Nephron (organoid): ENCODE results near the gene TUBGCP5.

Experiments
- H3K27ac Mint-ChIP-seq, 3 experiments: 2 replicates each; pipeline ENCODE4 v1.8.0; 2020; ENCODE audit warnings: mixed read lengths in 3 of 3, mild to moderate bottlenecking in 2 of 3, moderate library complexity in 1 of 3
- H3K27me3 Mint-ChIP-seq: 2 replicates; pipeline ENCODE4 v1.8.0; 2021; ENCODE audit warnings: low read depth, mild to moderate bottlenecking, moderate library complexity, mixed read lengths
- H3K36me3 Mint-ChIP-seq: 2 replicates; pipeline ENCODE4 v1.8.0; 2020; ENCODE audit warnings: low read depth, mixed read lengths
- H3K4me1 Mint-ChIP-seq: 2 replicates; pipeline ENCODE4 v1.8.0; 2020; ENCODE audit warnings: mixed read lengths
- H3K4me3 Mint-ChIP-seq, 3 experiments: 2 replicates each; pipeline ENCODE4 v1.8.0; 2020; ENCODE audit warnings: mild to moderate bottlenecking in 3 of 3, mixed read lengths in 3 of 3, moderate library complexity in 2 of 3
- H3K9me3 Mint-ChIP-seq: 2 replicates; pipeline ENCODE4 v1.8.0; 2020; ENCODE audit warnings: mixed read lengths
- TF ChIP-seq, protein P1 (sequence below), 3 experiments: fragments of 200-600 bp; sonication (generic); IDR thresholded peaks; one replicate each; pipeline ENCODE4 v1.5.0; 2021; ENCODE audit warnings: antibody characterized with exemption in 3 of 3; ENCODE audit not compliant: unreplicated experiment in 3 of 3

TUBGCP5 gene

DNA sequence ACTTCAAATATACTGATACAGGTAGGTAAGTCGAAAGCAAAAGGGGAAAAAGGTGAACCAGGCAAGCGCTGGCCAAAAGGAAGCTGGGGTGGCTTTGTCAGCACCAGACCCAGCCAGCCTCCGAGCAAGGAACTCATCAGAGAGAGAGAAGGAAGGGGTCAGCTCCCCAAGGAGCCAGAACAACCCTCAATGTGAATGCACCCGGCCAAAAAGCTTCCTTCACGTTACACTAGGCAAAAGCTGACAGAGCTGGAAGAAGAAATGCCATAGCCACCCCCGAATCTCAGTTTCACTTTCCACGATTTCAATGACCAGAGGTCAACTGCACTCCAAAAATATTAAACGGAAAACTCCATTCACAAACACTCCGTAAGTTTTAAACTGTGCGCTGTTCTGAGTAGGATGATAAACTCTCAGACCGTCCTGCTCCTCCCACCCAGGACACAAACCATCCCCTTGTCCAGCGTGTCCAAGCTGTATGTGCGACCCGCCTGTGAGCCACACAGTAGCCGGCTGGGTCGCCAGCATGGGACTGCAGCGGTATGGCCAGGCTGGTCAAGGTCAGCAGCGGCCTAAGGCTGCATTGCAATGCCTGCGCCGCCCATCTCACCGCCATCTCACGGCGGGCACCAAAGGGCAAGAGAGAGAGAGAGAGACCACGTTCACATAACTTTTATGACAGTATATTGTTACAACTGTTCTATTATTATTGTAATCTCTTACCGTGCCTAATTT lies 88.9 kb downstream of the TUBGCP5 start:
- no peaks in the 10 kb centered on the region for H3K36me3 Mint-ChIP-seq
- H3K27ac Mint-ChIP-seq: peak overlapping the region; percentile 27 to 78 (median 44)
- TF ChIP-seq, protein P1, sequence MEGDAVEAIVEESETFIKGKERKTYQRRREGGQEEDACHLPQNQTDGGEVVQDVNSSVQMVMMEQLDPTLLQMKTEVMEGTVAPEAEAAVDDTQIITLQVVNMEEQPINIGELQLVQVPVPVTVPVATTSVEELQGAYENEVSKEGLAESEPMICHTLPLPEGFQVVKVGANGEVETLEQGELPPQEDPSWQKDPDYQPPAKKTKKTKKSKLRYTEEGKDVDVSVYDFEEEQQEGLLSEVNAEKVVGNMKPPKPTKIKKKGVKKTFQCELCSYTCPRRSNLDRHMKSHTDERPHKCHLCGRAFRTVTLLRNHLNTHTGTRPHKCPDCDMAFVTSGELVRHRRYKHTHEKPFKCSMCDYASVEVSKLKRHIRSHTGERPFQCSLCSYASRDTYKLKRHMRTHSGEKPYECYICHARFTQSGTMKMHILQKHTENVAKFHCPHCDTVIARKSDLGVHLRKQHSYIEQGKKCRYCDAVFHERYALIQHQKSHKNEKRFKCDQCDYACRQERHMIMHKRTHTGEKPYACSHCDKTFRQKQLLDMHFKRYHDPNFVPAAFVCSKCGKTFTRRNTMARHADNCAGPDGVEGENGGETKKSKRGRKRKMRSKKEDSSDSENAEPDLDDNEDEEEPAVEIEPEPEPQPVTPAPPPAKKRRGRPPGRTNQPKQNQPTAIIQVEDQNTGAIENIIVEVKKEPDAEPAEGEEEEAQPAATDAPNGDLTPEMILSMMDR (IDR thresholded peaks at IDR 0.05; ENCODE audit: unreplicated experiment in 3 of 3): no peak
- peaks cover 40% of the 10 kb centered on the region for H3K4me1 Mint-ChIP-seq
- peak overlapping the region in 1 of 3 experiments; percentile 13 for H3K4me3 Mint-ChIP-seq
- no peaks in the 10 kb centered on the region for H3K9me3 Mint-ChIP-seq
- H3K27me3 Mint-ChIP-seq: no peaks in the 10 kb centered on the region
